Tibial nerve (tissue), 3 donors: ENCODE measurements around the gene FAM227A.

Experiments used
- CTCF ChIP-seq, 5 experiments: fragments of 200-600 bp in 3 of 5; fragments of 450-650 bp in 2 of 5; sonication (generic) in 3 of 5; IDR thresholded peaks; one replicate each; pipeline ENCODE4 v1.5.1; 2016 to 2019; ENCODE audit warnings: antibody characterized with exemption in 5 of 5, mild to moderate bottlenecking in 3 of 5, moderate library complexity in 2 of 5
- POLR2A ChIP-seq, 2 donors: fragments of 450-650 bp; IDR thresholded peaks; one replicate each; pipeline ENCODE4 v1.6.1; 2017; ENCODE audit warnings: antibody characterized with exemption in 2 of 2, mild to moderate bottlenecking in 2 of 2, moderate library complexity in 2 of 2

DNA sequence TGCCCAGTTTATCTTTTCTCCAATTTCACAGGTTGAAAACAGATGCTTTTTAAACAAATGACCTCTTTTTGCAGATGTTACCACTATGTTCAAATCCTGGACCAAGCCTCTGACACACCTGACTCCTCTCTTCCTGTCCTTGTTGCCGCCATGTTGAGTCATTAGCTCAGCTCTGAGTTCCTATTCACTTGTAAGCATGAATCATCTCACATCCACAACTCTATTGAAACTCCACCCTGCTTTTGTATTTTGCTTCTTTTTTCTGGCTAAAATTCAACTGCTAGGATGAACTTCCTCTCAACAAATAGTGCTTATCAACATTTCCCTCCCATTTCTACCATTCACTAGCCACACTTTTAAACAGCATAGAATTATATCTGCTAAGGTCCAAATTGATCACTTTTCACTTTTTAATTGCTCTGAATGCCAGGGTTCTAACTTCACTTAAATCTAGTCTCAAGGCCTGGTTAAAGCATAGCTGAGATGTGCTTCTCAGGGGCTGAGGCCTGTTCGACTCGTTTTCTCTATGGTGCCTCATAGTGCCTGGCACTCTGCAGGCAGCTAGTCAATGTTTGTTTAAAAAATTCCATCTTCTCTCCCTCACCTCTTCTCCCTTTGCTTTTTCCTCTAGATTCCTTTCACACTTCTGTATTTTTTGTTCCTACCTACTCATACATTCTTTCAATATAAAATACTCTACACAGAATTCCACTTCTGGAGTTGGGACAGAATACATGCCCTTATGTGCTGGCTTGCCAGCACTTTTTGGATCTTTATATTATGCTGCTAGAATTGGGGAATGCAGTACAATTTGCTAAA, 40.6 kb upstream of the FAM227A start:
- no peak for TF ChIP-seq CTCF (IDR thresholded peaks at IDR 0.05)
- no peak for TF ChIP-seq POLR2A (IDR thresholded peaks at IDR 0.05)
